Measurements from ENCODE around the gene FRG1. TPM values are rescaled to one million over a fixed set of nuclear protein-coding genes. Genes with fewer than 3 reads are reported as not detected.

Gene FRG1
- total and polyA plus RNA-seq, 10 of the 15 experiments (the other 5 are each of a cell fraction or from before 2014, with no cell fraction given), result 28.9 to 190 (median 58.6) TPM

DNA sequence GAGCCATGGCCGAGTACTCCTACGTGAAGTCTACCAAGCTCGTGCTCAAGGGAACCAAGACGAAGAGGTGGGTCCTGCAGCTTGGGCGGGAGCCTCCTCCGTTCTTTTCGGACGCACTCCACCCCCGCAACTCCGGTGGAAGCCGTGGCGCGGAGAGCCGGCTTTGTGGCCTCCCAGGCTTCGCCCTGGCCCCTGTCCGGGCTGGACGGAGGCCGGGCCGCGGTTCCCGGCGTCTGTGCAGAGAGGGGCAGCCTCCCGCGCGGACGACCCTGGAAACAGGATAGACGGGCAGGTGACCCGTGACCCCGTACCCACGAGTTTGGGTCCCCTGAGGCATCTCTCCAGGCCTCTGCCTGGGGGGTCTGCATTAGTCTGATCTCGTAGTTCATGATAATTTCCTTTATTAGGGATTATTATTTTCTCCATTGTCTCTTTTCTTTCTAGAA lies 356 bp downstream of the FRG1 start (continued):
- TF ChIP-seq BHLHE40 (IDR thresholded peaks at IDR 0.05; ENCODE audit: borderline replicate concordance in 1 of 2, low read depth in 2 of 2, low read length in 1 of 2), result no peak
- TF ChIP-seq, protein P1, sequence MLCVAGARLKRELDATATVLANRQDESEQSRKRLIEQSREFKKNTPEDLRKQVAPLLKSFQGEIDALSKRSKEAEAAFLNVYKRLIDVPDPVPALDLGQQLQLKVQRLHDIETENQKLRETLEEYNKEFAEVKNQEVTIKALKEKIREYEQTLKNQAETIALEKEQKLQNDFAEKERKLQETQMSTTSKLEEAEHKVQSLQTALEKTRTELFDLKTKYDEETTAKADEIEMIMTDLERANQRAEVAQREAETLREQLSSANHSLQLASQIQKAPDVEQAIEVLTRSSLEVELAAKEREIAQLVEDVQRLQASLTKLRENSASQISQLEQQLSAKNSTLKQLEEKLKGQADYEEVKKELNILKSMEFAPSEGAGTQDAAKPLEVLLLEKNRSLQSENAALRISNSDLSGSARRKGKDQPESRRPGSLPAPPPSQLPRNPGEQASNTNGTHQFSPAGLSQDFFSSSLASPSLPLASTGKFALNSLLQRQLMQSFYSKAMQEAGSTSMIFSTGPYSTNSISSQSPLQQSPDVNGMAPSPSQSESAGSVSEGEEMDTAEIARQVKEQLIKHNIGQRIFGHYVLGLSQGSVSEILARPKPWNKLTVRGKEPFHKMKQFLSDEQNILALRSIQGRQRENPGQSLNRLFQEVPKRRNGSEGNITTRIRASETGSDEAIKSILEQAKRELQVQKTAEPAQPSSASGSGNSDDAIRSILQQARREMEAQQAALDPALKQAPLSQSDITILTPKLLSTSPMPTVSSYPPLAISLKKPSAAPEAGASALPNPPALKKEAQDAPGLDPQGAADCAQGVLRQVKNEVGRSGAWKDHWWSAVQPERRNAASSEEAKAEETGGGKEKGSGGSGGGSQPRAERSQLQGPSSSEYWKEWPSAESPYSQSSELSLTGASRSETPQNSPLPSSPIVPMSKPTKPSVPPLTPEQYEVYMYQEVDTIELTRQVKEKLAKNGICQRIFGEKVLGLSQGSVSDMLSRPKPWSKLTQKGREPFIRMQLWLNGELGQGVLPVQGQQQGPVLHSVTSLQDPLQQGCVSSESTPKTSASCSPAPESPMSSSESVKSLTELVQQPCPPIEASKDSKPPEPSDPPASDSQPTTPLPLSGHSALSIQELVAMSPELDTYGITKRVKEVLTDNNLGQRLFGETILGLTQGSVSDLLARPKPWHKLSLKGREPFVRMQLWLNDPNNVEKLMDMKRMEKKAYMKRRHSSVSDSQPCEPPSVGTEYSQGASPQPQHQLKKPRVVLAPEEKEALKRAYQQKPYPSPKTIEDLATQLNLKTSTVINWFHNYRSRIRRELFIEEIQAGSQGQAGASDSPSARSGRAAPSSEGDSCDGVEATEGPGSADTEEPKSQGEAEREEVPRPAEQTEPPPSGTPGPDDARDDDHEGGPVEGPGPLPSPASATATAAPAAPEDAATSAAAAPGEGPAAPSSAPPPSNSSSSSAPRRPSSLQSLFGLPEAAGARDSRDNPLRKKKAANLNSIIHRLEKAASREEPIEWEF (IDR thresholded peaks at IDR 0.05; ENCODE audit: insufficient replicate concordance, low read depth, low read length), result no peak
- TF ChIP-seq, protein P2, sequence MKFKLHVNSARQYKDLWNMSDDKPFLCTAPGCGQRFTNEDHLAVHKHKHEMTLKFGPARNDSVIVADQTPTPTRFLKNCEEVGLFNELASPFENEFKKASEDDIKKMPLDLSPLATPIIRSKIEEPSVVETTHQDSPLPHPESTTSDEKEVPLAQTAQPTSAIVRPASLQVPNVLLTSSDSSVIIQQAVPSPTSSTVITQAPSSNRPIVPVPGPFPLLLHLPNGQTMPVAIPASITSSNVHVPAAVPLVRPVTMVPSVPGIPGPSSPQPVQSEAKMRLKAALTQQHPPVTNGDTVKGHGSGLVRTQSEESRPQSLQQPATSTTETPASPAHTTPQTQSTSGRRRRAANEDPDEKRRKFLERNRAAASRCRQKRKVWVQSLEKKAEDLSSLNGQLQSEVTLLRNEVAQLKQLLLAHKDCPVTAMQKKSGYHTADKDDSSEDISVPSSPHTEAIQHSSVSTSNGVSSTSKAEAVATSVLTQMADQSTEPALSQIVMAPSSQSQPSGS (IDR thresholded peaks at IDR 0.05; ENCODE audit: low read length), result no peak
- TF ChIP-seq, protein P3, sequence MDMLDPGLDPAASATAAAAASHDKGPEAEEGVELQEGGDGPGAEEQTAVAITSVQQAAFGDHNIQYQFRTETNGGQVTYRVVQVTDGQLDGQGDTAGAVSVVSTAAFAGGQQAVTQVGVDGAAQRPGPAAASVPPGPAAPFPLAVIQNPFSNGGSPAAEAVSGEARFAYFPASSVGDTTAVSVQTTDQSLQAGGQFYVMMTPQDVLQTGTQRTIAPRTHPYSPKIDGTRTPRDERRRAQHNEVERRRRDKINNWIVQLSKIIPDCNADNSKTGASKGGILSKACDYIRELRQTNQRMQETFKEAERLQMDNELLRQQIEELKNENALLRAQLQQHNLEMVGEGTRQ (IDR thresholded peaks at IDR 0.05; ENCODE audit: borderline replicate concordance, low read depth, low read length), result no peak
- TF ChIP-seq FOS (IDR thresholded peaks at IDR 0.05; ENCODE audit: borderline replicate concordance, extremely low read depth, insufficient read length), result no peak
- TF ChIP-seq RUNX3 (IDR thresholded peaks at IDR 0.05; ENCODE audit: low read length), result no peak; the same call in 1 of the 2 replicates
- no peak for TF ChIP-seq PAX5 (IDR thresholded peaks at IDR 0.05; ENCODE audit: borderline replicate concordance, low read depth, low read length)
- TF ChIP-seq BRCA1 (IDR thresholded peaks at IDR 0.05; ENCODE audit: low read depth, low read length), result no peak
- no peak for TF ChIP-seq TCF12 (IDR thresholded peaks at IDR 0.05; ENCODE audit: low read depth, low read length)
- TF ChIP-seq SPI1 (IDR thresholded peaks at IDR 0.05; ENCODE audit: borderline replicate concordance, insufficient read depth, low read depth, low read length), result no peak
- TF ChIP-seq ZSCAN29 (IDR thresholded peaks at IDR 0.05), result no peak
- TF ChIP-seq, protein P4, sequence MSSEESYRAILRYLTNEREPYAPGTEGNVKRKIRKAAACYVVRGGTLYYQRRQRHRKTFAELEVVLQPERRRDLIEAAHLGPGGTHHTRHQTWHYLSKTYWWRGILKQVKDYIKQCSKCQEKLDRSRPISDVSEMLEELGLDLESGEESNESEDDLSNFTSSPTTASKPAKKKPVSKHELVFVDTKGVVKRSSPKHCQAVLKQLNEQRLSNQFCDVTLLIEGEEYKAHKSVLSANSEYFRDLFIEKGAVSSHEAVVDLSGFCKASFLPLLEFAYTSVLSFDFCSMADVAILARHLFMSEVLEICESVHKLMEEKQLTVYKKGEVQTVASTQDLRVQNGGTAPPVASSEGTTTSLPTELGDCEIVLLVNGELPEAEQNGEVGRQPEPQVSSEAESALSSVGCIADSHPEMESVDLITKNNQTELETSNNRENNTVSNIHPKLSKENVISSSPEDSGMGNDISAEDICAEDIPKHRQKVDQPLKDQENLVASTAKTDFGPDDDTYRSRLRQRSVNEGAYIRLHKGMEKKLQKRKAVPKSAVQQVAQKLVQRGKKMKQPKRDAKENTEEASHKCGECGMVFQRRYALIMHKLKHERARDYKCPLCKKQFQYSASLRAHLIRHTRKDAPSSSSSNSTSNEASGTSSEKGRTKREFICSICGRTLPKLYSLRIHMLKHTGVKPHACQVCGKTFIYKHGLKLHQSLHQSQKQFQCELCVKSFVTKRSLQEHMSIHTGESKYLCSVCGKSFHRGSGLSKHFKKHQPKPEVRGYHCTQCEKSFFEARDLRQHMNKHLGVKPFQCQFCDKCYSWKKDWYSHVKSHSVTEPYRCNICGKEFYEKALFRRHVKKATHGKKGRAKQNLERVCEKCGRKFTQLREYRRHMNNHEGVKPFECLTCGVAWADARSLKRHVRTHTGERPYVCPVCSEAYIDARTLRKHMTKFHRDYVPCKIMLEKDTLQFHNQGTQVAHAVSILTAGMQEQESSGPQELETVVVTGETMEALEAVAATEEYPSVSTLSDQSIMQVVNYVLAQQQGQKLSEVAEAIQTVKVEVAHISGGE (CRISPR knock-in tag; IDR thresholded peaks at IDR 0.05), result no peak
- no peak for TF ChIP-seq CREB1 (IDR thresholded peaks at IDR 0.05; ENCODE audit: low read depth)
- no peak for TF ChIP-seq SRF (IDR thresholded peaks at IDR 0.05; ENCODE audit: low read depth in 2 of 2, low read length in 2 of 2)
- no peak for TF ChIP-seq SMARCA5 (IDR thresholded peaks at IDR 0.05)
- TF ChIP-seq HDAC6 (IDR thresholded peaks at IDR 0.05; ENCODE audit: unreplicated experiment), result no peak
- TF ChIP-seq STAT3 (IDR thresholded peaks at IDR 0.05; ENCODE audit: low read depth, low read length), result no peak
- no peak for TF ChIP-seq HDGF (IDR thresholded peaks at IDR 0.05)
